HG02970 (cell line): ENCODE data around the gene CTTN.
"Not testable (repeated sequence)": the region's sequence is repeated elsewhere in the genome, so short reads cannot be mapped to it uniquely, and the experiment has no call there.

Experiments
- ATAC-seq: cut with Tn5 transposase; IDR thresholded peaks from one replicate; pipeline ENCODE4 v1.9.1; 2021; ENCODE audit warnings: mild to moderate bottlenecking, moderate library complexity, moderate number of reproducible peaks; ENCODE audit not compliant: unreplicated experiment, low FRiP score

The CTTN gene

DNA sequence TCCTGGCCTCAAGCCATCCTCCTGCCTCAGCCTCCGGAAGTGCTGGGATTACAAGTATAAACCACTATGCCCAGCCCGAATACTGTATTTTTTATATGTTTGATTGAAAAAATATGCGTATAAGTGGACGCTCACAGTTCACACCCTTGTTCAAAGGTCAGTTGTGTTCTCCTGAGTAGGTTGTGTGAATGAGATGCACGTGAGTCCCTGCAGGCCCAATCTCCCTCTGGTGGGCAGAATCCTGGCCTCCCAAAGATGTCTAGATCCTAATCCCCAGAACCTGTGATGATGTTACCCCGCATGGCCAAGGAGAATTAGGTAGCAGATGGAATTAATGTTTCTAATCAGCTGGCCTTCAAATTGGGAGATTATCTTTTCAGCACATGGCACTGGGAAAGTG, 41.9 kb downstream of the CTTN start:
- no peak for ATAC-seq

DNA sequence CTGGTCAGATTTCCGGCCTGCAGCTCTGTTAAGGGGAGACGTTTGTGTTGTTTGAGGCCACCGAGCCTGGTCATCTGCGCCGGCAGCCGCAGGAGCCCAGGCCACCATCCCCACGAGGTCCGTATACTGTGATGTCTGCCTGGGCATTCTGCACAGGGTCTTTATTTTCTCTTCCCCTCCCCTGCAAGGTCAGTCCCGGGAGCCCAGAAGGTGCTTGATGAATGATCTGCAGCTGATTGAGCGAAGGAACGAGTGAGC, 45.4 kb downstream of the CTTN start:
- no peak for ATAC-seq

DNA sequence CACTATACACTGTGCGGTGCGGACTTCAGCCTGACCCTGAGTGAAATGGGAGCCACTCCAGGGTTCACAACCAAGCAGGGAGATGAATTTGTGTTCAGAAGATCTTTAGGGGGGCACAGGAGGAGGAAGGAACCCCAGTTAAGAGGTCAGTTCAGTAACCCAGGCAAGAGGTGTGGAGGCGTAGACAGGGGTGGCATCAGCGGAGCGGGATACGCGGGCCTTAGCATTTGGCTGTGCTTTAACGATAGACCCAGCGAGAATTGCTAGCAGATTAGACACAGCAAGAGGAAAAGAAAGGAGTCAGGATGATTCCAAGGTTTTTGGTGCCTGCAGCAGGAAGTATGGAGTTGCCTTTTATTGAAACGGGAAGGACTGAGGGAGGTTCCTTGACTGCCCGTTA, 46.8 kb downstream of the CTTN start:
- no peak for ATAC-seq

- no peak for ATAC-seq
These were observed 47.3 kb downstream of the CTTN start for GRCh38 chr11:70445605-70446004.

- ATAC-seq, result no peak
These were observed 50.7 kb downstream of the CTTN start for GRCh38 chr11:70448983-70449567.

- no peak for ATAC-seq
These were observed 56.0 kb downstream of the CTTN start for GRCh38 chr11:70454197-70454767.

DNA sequence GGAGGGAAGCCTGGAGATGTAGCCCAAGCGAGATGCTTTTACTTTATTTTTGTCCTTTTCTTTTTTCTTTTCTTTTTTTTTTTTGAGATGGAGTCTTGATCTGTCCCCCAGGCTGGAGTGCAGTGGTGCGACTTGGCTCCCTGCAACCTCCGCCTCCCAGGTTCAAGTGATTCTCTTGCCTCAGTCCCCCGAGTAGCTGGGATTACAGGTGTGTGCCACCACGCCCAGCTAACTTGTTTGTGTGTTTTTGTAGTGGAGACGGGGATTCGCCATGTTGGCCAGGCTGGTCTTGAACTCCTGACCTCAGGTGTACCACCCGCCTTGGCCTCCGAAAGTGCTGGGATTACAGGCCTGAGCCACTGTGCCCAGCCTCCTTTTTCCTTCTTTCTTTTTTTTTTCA, 56.5 kb downstream of the CTTN start:
- not testable (repeated sequence) for ATAC-seq

- ATAC-seq, result no peak
These were observed 57.0 kb downstream of the CTTN start for GRCh38 chr11:70455354-70455753.

- no peak for ATAC-seq
These were observed 58.7 kb downstream of the CTTN start for GRCh38 chr11:70456921-70457532.

- no peak for ATAC-seq
These were observed 60.4 kb downstream of the CTTN start for GRCh38 chr11:70458736-70459135.

DNA sequence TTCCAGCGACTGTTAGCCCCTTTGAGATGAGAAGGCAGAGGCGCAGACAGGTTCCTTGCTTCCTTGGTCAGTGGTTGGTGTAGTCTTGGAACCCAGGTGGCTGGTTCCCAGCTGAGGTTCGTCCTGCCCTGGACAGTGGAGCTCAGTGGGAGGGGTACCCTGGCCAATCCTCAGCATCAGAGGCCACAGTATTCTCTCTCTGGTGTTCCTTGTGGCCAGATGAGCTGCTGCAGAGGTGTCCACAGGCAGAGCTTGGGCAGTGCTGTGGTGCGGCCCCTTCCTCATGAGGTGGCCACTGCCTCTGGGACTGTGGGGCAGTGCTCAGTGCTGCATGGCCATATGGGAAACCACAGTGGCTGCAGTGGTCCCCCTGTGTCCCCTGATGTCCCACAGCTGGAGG, 61.8 kb downstream of the CTTN start:
- ATAC-seq, result no peak

DNA sequence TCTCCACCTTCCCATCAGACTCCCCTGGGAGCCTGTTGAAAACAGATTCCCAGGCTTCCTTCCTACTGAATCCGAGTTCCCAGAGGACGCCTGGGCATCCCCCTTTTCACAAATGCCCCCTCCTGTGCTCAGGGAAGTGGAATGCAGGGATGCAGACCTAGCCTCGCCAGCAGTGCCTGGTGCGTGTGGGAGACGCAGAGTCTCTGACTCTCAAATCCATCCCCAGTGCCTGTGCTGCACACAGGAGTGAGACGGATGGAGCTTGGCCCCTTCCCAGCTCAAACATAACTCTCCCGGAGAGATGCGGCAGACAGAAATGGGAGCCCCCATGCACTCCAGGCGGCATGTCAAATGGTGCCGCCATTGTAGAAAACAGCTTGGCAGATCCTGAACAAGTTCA, 62.6 kb downstream of the CTTN start:
- ATAC-seq, result no peak

- no peak for ATAC-seq
These were observed 64.6 kb downstream of the CTTN start for GRCh38 chr11:70462818-70463477.

DNA sequence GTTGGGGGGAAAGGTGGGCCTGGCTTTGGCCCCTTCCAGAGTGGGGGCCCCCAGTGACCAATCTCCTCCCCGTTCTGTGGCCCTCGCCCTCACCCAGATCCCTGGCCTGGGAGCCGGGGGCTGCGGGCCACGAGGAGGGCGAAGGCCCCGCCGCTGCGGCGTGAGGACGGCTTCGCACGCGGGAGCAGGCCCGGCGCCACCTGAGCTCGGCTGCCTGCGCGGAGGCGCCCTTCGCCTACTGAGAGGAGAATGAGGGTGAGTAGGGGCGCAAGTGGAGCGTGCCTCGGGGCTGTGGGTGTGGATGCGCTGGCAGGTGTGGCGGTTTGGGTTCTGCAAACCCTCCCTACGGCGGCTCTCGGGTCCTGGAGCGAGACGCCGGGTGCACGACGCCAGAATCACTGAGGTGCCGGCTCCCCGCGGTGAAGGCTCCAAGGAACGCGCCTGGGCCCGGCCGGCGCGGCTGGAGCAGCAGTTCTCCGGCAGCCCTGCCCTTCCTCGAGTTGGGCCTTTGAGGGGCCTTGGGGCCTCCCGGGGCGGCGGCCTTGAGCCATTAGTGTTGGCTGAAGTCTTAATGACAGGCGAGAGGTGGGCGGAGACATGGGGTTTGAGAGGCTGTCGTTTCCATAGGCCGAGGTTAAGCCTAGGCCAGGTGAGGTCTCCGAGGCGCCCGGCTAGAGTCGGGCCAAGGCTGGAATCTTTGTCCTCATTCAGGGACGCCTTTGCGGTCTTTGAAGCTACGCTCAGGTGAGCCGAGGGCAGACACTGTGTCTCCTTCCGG, 65.3 kb downstream of the CTTN start:
- no peak for ATAC-seq

DNA sequence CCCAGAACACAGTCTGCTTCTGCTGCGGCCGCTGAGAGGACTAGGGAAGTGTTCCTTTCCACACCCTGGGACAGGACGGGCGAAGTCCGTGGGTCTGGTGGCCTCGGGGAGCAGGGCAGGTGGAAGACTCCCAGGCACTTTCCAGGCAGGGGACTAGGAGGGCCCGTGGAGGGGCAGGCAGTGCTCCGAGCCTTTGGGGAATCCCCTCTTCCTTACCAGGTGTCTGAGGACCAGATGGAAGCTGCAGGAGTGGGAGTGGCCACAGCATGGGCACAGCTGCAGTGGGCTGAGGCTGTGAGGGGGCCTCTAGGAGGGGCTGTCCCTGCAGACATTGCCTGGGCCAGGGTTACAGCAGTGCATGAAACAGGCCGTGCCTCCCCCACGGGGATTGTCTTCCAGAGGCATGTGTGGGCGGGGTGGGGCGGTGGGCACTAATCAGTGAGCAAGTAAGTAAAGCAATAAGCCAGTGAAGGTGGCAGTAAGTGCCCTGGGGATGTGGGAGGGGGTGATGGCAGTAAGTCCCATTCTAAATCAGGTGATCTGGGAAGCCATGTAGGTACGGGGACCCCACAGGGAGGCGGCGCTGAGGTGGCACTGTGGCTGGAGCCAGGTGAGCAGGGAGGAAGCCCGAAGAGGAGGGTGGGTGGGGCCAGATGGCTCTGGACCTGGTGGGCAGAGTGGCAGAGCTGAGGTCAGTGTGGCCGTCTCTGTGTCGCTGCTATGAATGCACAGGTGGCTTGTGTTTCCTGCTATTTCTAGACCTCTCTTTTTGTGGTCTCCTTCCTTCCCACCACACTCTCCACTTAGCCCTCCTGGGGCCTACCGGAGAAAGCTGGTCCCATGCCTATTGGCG, 66.4 kb downstream of the CTTN start:
- ATAC-seq, result no peak

DNA sequence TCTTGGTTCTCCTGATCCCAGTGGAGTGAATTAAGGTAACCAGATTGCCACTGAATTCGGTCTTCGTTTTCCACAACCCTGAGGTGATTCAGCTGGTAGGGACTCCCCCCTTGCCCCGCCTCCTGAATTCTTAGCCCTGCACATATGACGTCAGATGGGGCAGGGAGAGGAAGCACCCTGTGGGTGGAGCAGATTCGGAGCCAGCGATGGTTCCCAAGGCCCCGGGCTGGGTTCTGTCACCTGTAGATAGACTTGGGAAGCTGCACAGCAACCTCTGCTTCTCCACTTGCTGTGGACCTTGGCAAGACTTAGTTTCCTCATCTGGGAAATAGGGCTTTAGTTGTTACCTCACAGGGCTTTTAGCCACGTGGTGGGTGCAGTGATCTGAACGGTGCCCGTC, 67.8 kb downstream of the CTTN start:
- no peak for ATAC-seq

- ATAC-seq, result no peak
These were observed 68.3 kb downstream of the CTTN start for GRCh38 chr11:70466596-70466995.

DNA sequence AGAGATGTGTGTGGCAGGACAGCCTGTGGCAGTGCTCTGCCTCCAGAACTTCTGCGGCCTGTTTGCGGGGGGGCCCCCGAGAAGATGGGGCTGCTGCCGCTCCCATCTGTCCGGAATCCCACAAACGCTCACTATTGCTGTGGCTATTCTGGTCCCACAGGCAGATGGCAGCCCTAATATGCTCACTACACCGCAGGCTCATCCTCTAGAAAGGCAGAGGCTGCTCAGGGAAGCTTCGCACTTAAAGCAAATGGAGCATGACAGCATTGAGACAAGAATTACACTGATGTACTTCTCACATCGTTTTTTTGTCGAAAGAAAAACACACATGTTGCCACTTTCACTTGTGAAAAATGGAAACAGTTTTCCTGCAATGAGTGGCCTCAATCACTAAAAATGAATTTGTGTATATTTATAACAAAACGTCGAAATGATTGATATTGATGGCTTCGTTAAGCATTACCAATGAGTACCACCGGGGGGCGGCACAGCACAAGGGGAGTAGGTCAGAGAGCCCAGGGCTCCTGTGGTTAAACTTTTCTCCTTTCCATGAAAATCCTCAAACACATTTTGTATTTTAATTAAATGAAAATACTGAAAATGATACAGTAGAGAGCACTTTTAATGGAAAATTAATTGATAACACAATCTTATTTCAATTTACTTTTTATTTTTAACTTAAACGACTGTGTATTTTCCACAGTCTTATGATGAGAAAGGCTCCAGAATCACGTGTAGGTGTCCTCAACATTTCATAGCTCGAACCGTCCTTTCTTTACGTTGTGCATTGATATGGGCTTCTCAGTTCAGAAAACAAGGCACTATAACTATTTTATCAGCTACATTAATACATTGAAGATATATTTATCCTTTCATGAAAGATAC, 69.1 kb downstream of the CTTN start:
- no peak for ATAC-seq
